SH-SY5Y (cell line): ENCODE results near the gene VIPR2.

Experiments used
- GATA2 ChIP-seq: IDR thresholded peaks from 2 replicates; pipeline ENCODE4 v1.6.1; 2011; ENCODE audit warnings: mild to moderate bottlenecking, low read depth, low read length
- GATA3 ChIP-seq: IDR thresholded peaks from 2 replicates; pipeline ENCODE4 v1.6.1; 2011; ENCODE audit warnings: low read depth, mild to moderate bottlenecking, low read length, moderate library complexity

GRCh38 chr7:159067576-159068487 lies 76.8 kb downstream of the VIPR2 start:
- no peak for TF ChIP-seq GATA3
- TF ChIP-seq GATA2: no peak
